ENCODE data around the gene MYO5B. TPM values are rescaled to one million over a fixed set of nuclear protein-coding genes. Genes with fewer than 3 reads are reported as not detected.

MYO5B gene
- total and polyA plus RNA-seq, 10 of the 15 experiments (the other 5 are each of a cell fraction or from before 2014, with no cell fraction given) = 2.5 to 4.5 (median 3.3) TPM

DNA sequence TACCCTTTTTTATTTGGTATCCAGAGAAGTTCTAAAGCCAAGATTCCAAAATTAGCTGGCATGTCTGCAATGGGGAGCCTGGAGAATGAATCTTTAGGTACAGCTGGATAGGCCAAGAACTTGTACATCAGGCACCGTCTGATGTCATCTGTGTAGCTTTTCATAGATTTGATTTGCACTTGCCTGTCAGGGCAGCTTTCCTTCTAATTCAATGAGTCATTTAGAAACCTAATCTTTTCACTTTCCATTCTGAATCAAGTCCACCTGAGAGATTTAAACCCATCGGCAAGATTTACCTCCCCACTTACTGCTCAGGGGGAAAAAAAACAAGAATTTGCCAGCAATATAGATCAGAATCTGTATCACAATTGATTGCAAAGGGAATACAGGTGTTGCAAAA lies 320.7 kb downstream of the MYO5B start (continued):
- no peak for TF ChIP-seq CBX3 (IDR thresholded peaks at IDR 0.05; ENCODE audit: borderline replicate concordance, low read depth)
- TF ChIP-seq, protein P1, sequence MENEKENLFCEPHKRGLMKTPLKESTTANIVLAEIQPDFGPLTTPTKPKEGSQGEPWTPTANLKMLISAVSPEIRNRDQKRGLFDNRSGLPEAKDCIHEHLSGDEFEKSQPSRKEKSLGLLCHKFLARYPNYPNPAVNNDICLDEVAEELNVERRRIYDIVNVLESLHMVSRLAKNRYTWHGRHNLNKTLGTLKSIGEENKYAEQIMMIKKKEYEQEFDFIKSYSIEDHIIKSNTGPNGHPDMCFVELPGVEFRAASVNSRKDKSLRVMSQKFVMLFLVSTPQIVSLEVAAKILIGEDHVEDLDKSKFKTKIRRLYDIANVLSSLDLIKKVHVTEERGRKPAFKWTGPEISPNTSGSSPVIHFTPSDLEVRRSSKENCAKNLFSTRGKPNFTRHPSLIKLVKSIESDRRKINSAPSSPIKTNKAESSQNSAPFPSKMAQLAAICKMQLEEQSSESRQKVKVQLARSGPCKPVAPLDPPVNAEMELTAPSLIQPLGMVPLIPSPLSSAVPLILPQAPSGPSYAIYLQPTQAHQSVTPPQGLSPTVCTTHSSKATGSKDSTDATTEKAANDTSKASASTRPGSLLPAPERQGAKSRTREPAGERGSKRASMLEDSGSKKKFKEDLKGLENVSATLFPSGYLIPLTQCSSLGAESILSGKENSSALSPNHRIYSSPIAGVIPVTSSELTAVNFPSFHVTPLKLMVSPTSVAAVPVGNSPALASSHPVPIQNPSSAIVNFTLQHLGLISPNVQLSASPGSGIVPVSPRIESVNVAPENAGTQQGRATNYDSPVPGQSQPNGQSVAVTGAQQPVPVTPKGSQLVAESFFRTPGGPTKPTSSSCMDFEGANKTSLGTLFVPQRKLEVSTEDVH (IDR thresholded peaks at IDR 0.05; ENCODE audit: low read depth, partially characterized antibody) = no peak
- TF ChIP-seq LARP7 (IDR thresholded peaks at IDR 0.05) = no peak
- no peak for TF ChIP-seq STAT1 (conservative IDR thresholded peaks at IDR 0.05)
- TF ChIP-seq ZBTB40 (IDR thresholded peaks at IDR 0.05; ENCODE audit: borderline replicate concordance) = no peak
- TF ChIP-seq POLR2AphosphoS5 (IDR thresholded peaks at IDR 0.05; ENCODE audit: low read length) = no peak
- 0 out of 2 replicates have a peak, but pooled peaks have one; percentile 31 for TF ChIP-seq ZBED1 (IDR thresholded peaks at IDR 0.05; ENCODE audit: borderline replicate concordance)
- TF ChIP-seq RELA (IDR thresholded peaks at IDR 0.05; ENCODE audit: borderline replicate concordance, partially characterized antibody) = no peak
- TF ChIP-seq TBL1XR1 (IDR thresholded peaks at IDR 0.05; ENCODE audit: low read depth, low read length) = no peak
- peak; percentile 44; the same call in 1 of the 2 replicates for TF ChIP-seq PKNOX1 (IDR thresholded peaks at IDR 0.05)
- TF ChIP-seq, protein P2, sequence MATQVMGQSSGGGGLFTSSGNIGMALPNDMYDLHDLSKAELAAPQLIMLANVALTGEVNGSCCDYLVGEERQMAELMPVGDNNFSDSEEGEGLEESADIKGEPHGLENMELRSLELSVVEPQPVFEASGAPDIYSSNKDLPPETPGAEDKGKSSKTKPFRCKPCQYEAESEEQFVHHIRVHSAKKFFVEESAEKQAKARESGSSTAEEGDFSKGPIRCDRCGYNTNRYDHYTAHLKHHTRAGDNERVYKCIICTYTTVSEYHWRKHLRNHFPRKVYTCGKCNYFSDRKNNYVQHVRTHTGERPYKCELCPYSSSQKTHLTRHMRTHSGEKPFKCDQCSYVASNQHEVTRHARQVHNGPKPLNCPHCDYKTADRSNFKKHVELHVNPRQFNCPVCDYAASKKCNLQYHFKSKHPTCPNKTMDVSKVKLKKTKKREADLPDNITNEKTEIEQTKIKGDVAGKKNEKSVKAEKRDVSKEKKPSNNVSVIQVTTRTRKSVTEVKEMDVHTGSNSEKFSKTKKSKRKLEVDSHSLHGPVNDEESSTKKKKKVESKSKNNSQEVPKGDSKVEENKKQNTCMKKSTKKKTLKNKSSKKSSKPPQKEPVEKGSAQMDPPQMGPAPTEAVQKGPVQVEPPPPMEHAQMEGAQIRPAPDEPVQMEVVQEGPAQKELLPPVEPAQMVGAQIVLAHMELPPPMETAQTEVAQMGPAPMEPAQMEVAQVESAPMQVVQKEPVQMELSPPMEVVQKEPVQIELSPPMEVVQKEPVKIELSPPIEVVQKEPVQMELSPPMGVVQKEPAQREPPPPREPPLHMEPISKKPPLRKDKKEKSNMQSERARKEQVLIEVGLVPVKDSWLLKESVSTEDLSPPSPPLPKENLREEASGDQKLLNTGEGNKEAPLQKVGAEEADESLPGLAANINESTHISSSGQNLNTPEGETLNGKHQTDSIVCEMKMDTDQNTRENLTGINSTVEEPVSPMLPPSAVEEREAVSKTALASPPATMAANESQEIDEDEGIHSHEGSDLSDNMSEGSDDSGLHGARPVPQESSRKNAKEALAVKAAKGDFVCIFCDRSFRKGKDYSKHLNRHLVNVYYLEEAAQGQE (IDR thresholded peaks at IDR 0.05; ENCODE audit: low read depth, low read length) = no peak
- TF ChIP-seq MYC (IDR thresholded peaks at IDR 0.05; ENCODE audit: insufficient read depth, insufficient read length, insufficient replicate concordance, low read length, severe bottlenecking) = no peak
- peak; percentile 55 for TF ChIP-seq ATF7 (IDR thresholded peaks at IDR 0.05; ENCODE audit: low read depth)
- TF ChIP-seq, protein P3, sequence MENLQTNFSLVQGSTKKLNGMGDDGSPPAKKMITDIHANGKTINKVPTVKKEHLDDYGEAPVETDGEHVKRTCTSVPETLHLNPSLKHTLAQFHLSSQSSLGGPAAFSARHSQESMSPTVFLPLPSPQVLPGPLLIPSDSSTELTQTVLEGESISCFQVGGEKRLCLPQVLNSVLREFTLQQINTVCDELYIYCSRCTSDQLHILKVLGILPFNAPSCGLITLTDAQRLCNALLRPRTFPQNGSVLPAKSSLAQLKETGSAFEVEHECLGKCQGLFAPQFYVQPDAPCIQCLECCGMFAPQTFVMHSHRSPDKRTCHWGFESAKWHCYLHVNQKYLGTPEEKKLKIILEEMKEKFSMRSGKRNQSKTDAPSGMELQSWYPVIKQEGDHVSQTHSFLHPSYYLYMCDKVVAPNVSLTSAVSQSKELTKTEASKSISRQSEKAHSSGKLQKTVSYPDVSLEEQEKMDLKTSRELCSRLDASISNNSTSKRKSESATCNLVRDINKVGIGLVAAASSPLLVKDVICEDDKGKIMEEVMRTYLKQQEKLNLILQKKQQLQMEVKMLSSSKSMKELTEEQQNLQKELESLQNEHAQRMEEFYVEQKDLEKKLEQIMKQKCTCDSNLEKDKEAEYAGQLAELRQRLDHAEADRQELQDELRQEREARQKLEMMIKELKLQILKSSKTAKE (IDR thresholded peaks at IDR 0.05; ENCODE audit: low read depth, poor library complexity, severe bottlenecking) = no peak
- TF ChIP-seq KLF5 (IDR thresholded peaks at IDR 0.05; ENCODE audit: partially characterized antibody) = no peak
- TF ChIP-seq SIN3A (IDR thresholded peaks at IDR 0.05; ENCODE audit: low read depth, low read length) = no peak
- no peak for TF ChIP-seq CHD1 (IDR thresholded peaks at IDR 0.05; ENCODE audit: low read depth, low read length)
